Activated T-cell treated with anti-CD3 and anti-CD28 coated beads for 1 hour (primary cell): ENCODE data around the gene PCDHA1.

ENCODE experiments used
- DNase-seq: peaks from one replicate; pipeline ENCODE4 v3.0.0-alpha.2; 2020; ENCODE audit warnings: low read depth

The PCDHA1 gene

DNA sequence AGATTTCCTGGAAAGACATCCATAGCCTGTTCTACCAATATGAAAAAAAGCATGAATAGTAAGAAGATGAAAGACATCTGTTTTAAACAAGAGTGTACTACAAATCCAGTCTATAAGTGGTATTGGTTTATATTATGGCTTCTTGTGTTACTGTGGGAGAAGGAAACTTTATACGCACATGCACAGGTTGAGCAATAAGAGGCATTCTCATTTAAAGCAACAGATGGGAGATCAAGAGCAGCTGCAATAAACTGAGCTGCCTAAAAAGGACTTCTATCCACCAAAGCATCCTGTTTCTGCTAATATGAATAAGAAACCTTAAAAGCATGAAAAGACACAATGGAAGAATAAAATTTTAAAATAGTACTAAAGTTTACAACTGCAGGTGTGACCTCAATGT, 256.6 kb downstream of the PCDHA1 start:
- DNase-seq: no peak

DNA sequence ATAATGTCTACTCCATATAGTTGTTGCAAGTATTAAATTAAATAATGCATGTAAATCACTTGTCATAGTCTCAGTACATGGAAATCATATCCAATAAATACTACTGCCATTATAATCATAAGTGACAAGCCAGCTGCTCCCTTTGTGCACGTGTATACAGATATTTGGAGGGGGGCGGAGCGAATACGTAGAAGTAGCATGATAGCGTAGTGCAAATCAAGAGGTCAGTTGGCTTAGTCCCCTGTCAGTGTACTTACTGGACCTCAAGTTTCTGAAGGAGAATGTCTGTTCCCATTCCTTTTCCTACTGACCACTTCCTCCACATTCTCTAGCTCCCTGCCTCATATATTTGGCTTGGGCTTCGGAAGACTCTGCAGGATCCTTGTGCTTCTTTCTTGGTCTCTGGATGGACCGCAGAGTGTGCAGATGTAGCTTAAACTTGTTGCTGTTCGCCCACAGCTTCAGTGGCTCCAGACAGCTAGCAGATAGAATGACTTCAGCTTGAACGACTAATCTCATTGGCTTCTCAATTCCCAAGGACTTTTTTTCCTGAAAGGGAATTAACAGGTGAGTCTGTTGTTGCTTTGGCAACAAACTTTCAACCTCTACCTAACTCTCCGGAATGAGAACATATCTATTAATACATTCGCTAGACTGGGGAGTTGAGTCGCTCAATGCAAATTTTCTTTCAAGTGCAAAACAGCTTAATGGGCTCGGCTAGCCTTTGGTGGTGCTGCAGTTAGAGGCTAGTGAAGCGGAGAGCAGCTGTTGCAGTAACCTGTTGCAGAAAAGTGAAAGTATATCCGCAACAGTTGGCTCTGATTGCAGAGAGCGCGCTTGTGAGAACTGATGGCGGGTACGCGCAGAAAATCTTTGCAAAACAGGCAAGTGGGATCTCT, 264.9 kb downstream of the PCDHA1 start, which contains the start of gene PCDHB1:
Gene PCDHB1, plus strand, starts transcription at position 753 of the 899 bp plus-strand sequence. Its CDS starts 97 bp downstream, at position 850.
- DNase-seq: no peak

DNA sequence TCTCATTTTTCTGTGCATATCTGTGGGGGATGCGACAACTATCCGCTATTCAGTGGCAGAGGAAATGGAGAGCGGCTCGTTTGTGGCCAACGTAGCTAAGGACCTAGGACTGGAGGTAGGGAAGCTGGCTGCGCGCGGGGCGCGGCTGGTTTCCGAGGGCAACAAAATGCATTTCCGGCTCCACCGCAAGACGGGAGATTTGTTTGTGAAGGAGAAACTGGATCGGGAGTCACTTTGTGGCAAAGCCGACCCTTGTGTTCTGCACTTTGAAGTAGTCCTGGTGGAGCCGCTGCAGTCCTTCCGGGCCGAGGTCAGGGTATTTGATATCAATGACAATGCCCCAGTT, 265.6 kb downstream of the PCDHA1 start:
- DNase-seq: no peak
